Measurements from ENCODE around the gene CCDC137. TPM values are rescaled to one million over a fixed set of nuclear protein-coding genes. Genes with fewer than 3 reads are reported as not detected.

The CCDC137 gene
- total and polyA plus RNA-seq, 2 of the 13 experiments (the other 11 are each of a cell fraction or from before 2014, with no cell fraction given): 14.6 to 39.1 TPM

GRCh38 chr17:81684442-81684911, 17.9 kb downstream of the CCDC137 start (continued):
- TF ChIP-seq DNMT3B (CRISPR knock-in tag; conservative IDR thresholded peaks at IDR 0.05) (no peak), NCOA2 (CRISPR knock-in tag; IDR thresholded peaks at IDR 0.05) (no peak), KDM5A (IDR thresholded peaks at IDR 0.05; ENCODE audit: borderline replicate concordance, low read length) (no peak), PAX8 (CRISPR knock-in tag; IDR thresholded peaks at IDR 0.05; ENCODE audit: borderline replicate concordance) (no peak), BORCS8-MEF2B (CRISPR knock-in tag; IDR thresholded peaks at IDR 0.05) (no peak), KDM3A (CRISPR knock-in tag; IDR thresholded peaks at IDR 0.05; ENCODE audit: low read depth) (no peak), ZNF460 (CRISPR knock-in tag; IDR thresholded peaks at IDR 0.05; ENCODE audit: borderline replicate concordance) (no peak), MYC (CRISPR knock-in tag; IDR thresholded peaks at IDR 0.05; ENCODE audit: borderline replicate concordance) (0 out of 2 replicates have a peak, but pooled peaks have one; percentile 42), AGO2 (optimal IDR thresholded peaks at IDR 0.05; ENCODE audit: low read depth, low read length) (no peak), ZBTB44 (CRISPR knock-in tag; IDR thresholded peaks at IDR 0.05) (no peak), REST (IDR thresholded peaks at IDR 0.05; ENCODE audit: borderline replicate concordance in 1 of 2, low read depth in 1 of 2, low read length in 2 of 2) (no peak), HMGA1 (CRISPR knock-in tag; conservative IDR thresholded peaks at IDR 0.05) (no peak), SOX6 (IDR thresholded peaks at IDR 0.05) (no peak), SOX6 (CRISPR knock-in tag; IDR thresholded peaks at IDR 0.05) (no peak), NBN (conservative IDR thresholded peaks at IDR 0.05) (no peak), PATZ1 (CRISPR knock-in tag; IDR thresholded peaks at IDR 0.05) (no peak), ETS1 (CRISPR knock-in tag; IDR thresholded peaks at IDR 0.05) (no peak), ZNF598 (CRISPR knock-in tag; IDR thresholded peaks at IDR 0.05; ENCODE audit: borderline replicate concordance) (no peak), MBD4 (IDR thresholded peaks at IDR 0.05; ENCODE audit: borderline replicate concordance, low read length) (no peak), ATAD3A (CRISPR knock-in tag; IDR thresholded peaks at IDR 0.05) (no peak), ZNF773 (CRISPR knock-in tag; IDR thresholded peaks at IDR 0.05; ENCODE audit: borderline replicate concordance) (no peak), CEBPG (CRISPR knock-in tag; IDR thresholded peaks at IDR 0.05) (no peak), ISL2 (CRISPR knock-in tag; IDR thresholded peaks at IDR 0.05) (no peak)
